ENCODE results near the gene GP1BB.
"Not testable (repeated sequence)": the region's sequence is repeated elsewhere in the genome, so short reads cannot be mapped to it uniquely, and the experiment has no call there.

GP1BB gene

DNA sequence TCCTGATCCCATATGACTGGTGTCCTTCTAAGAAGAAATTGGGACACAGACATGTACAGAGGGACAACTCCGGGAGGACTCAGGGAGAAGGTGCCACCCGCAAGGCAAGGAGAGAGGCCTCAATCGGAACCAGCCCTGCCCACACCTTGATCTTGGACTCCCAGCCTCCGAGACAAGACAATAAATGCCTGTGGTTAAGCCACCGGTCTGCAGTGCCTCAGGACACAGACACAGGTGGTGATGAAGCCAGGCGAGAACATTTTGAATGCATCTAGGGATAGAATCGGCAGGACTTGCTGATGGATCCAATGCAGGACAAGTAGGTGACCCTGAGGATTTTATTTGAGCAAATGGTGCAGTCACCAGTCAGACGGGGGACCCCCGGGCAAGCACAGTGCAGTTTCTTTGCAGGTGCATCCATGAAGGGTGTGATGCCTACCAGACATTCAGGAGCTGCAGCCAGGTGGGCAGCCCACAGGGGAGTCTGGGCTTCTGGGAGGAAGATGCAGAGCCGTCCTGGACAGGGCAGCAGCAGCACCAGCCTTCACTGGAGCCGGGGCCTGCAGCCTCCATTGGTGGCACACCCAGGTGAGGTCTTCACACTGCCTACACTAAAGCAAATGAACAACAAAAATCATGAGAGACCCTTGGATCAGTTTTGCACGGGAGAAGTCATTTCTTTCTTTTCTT is 29.2 kb upstream of the GP1BB start:
- DNase-seq: no peak

DNA sequence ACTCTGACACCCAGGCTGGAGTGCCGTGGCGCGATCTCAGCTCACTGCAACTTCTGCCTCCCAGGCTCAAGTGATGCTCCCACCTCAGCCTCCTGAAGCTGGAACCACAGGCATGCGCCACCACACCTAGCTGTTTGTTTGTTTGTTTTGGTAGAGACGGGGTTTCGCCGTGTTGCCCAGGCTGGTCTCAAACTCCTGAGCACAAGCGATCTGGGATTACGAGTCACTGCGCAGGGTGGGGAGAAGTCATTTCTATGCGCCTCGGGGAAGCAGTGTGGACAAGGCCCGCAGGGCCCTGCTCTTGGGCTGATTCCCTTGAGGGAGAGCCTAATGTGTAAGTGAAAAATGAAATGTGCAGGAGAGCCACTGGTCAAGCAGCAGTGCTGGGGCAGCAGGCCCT is 28.6 kb upstream of the GP1BB start:
- DNase-seq: no peak

DNA sequence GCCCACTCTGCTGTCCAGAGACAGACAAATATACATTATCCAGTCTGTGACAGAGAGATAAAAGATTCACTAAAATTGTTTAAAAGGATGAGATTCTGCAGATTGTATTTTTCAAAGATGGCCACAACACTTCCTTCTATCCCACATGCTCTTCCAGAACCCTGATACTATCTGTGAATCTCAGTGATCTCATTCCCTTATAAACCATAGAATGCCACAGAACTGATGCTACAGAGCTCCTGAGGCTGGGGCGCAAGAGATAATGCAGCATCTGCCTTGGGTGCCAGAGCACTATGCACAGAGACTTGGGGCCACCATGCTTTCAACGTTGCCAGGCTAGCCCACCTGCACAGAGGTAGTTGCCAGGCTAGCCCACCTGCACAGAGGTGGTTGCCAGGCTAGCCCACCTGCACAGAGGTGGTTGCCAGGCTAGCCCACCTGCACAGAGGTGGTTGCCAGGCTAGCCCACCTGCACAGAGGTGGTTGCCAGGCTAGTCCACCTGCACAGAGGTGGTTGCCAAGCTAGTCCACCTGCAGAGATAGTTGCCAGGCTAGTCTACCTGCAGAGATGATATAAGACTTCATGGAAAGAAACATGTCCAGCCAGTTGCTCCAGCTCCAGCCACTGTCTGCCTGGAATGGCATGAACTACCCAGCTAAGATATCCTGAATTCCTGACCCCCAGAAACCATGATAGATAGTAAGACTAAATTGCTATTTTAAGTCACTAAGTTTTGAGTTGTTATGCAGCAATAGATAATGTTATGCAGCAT is 26.6 kb upstream of the GP1BB start:
- DNase-seq: no peak

DNA sequence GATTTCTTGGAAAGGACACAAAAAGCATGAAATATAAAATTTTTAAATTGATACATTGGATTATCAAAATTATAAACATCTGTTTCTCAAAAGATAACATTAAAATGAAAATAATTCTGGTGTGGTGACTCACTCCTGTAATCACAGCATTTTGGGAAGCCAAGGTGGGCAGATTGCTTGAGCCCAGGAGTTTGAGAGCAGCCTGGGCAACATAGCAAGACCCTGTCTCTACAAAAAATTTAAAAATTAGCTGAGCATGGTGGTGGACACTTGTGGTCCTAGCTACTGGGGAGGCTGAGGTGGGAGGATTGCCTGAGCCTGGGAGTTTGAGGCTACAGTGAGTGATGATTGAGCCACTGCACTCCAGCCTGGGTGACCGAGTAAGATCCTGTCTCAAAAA is 25.5 kb upstream of the GP1BB start:
- not testable (repeated sequence) for DNase-seq

DNA sequence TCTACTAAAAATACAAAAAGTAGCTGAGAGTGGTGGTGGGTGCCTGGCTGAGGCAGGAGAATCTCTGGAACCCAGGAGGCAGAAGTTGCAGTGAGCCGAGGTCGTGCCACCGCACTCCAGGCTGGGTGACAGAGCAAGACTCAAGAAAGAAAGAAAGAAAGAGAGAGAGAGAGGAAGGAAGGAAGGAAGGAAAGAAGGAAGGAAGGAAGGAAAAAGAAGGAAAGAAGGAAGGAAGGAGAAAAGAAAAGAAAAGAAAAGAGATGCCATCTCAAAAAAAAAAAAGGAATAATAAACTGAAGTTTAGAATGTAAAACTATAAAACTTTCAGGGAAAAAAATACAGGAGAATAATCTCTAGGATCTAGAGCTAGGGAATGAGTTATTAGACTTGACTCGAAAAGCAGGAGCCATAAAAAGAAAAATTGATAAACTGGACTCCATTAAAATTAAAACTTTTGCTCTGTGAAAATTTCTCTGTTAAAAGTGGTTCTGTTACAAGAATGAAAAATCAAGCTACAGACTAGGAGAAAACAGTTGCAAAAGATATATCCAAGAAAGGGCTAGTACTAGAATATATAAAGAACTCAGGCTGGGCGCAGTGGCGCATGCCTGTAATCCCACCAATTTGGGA is 22.4 kb upstream of the GP1BB start:
- no peak for DNase-seq

DNA sequence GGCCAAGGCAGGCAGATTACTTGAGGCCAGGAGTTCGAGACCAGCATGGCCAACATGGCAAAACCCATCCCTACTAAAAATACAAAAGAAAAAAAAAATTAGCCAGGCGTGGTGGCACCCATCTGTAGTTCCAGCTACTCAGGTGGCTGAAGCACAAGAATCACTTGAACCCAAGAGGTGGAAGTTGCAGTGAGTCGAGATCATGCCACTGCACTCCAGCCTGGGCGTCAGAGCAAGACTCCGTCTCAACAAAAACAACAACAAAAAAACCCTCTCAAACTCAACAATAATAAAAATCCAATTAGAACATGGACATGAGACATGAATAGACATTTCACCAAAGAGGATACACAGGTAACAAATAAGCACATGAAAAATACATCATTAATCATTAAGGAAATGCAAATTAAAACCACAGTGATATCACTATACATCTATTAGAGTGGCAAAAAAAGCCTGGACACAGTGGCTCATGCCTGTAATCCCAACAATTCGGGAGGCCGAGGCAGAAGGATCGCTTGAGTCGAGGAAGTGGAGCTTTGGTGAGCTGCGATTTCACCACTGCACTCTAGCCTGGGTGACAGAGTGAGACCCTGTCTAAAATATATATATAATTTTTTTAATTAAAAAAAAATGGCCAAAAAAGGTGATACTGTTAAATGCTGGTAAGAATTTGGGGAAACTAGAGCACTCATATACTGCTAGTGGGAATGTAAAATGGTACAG is 21.8 kb upstream of the GP1BB start:
- DNase-seq: no peak

DNA sequence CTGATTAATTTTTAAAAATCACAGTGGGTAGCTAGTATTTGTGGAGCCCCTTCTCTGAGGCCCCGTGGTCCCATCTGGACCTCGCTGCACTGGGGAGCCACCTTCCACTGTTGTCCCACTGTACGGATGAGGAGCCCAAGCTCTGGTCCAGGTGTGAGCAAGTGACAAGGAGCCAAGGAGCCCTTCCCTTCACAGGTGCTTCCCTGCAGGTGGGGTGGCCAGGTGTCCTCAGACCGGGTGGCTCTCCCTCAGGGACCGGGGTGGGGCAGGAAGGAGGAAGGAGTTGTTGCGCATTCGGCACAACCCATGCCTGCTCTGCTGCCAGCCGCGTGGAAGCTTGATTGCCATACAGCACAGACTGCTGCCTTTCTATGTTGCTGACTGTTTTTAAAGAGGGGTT is 19.5 kb upstream of the GP1BB start:
- no peak for DNase-seq

DNA sequence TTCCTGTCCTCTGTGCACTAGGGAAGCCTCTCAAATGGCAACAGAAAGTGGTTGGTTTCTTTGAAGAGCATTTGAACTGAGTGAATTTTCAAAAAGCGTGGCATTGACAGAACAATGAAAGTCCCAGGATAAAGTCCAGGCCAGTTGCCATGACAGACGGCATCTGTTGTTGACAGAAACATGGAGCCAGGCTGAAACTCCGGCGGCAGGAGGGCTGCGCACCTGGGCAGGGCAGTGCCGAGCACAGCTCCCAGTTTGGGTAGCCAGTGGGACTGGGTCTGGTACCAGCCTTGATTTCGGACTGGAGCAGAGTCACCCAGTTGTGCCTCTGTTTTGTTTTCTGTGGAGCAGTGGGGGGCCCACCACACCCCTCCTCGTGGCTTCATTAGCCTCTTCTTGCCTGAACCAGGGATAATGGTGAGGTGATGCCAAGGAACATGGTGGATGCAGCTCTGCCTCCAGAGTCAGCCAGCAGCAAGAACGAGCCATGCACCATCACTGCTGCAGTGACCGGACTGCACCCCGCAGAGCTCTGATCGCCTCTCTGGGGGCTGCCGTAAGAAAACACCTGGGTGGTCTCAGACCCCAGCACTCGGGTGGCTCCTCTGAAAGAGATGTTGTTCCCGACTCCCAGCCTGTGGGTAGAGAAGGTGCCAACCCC is 18.9 kb upstream of the GP1BB start:
- no peak for DNase-seq

DNA sequence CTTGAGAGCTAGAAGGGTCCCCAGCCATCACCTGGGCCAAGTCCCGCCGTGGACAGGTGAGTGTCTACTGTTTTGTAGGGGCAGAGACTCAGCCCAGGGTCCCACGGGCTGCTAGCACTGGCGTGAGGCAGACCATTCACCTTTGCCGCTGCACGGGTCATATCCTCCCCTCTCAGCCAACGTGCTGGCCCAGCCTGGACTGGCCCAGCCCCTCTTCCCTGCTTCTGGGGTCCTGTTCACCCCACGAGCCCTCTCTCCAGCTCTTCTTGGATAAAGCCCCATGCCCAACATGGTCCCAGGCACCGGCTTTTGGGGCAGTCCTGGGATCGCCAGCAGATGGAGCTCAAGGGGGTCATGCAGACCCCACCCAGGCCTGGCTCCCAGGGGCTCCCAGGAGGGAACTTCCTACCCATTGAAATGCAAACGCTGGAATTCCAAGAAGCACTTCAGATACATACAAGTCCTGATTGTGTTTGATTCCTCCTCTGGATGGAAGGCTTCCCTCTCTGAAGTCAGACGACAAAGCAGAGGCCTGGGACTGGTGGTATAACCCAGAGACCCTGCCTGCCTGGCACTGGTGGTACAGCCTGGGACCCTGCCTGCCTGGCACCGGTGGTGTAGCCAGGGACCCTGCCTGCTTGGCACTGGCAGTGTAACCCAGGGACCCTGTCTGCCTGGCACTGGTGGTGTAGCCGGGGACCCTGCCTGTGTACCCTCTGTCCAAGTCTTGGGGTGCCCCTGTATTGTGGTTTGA is 18.0 kb upstream of the GP1BB start:
- DNase-seq: no peak

DNA sequence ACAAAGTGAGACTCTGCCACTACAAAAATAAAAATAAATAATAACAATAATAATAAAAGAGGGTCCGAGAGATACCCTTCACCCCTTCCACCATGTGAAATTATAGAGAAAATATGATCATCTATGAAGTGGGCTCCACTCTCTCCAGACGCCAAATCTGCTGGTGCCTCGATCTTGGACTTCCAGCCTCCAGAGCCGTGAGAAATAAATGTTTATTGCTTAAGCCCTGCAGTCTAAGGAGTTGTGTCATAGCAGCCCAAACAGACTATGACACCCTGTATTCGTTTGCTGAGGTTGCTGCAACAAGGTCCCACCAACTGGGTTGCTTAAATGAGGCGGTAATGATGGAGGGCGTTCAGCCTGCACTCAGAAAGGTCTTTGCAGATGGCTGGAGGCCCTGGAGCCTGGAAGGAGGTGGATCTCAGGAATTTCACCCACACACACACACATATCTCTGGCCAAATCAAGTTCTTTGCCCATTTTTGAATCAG is 16.6 kb upstream of the GP1BB start:
- no peak for DNase-seq

DNA sequence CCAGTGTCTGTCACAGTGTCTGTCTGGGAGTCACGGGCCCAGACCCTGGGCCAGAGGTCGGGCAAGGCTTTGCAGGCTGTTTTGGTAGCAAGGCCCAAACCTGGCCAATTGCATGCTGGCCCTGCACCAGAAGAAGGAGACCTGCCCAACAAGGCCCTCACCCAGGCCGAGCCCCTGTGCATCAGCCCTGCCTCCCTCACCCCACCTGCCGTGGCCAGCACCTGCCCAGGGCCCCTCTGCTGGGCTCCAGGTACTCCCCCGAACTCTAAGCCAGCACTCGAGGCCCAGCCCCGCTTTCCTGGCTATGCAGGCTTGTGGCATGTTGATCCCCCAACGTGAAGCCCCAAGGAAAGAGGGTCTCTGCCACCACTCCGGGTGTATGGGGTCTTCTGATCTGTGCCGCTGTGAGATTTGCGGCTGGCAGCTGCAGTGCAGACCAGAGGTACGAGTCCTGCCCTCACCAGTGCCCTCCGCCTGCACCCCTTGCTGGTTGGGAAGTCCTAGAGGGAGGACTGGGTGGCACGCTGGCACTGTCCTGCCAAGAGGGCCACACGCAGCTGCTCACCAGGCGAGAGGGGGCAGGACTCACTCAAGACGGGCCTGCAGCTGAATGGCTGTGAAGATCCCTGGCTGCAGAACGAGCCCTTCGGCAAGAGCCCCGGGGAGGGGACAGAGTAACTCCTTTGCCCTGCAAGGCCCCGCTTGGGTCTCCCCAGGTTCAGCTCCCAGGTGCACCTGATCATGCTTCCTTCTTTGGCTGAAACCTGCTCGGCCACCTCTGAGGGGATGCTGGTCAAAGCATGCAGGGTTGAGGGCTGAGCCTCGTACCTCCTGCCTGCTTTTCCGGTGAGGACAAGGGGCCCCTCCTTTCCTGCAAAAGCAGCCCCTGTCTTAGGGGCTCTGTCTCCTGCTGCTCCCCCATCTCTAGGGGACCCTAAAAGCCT is 15.7 kb upstream of the GP1BB start:
- no peak for DNase-seq

DNA sequence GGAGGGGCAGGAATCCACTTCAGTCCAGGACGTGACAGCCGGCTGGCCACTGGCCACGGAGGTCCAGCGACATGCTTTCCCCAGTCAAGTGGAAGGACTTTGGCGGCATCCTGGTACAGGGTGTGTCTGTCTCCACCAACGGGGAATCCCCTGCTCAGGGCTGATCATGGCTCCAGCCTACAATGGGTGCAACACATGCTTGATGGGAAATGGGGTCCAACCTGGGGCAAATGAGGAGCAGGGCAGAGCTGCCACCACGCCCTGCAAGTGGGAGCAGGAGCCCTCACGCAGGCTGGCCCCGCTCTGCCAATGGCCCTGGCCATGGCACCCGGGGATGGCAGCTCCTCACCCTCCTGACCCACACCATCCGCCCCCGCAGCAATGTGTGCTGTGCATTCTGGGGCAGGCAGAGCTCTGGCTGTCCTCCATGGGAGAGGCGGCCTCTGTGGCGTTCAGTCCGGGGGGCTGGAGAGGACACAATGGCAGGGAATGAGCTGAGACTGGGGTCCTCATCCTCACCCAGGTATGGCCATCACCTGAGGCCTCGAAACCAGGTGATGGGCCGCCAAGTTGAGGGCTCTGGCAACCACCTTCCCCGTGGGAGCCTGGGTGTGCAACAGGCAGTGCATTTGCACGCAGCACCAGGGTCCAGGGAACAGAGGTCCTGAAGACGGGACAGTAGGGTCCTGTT is 14.9 kb upstream of the GP1BB start:
- no peak for DNase-seq

DNA sequence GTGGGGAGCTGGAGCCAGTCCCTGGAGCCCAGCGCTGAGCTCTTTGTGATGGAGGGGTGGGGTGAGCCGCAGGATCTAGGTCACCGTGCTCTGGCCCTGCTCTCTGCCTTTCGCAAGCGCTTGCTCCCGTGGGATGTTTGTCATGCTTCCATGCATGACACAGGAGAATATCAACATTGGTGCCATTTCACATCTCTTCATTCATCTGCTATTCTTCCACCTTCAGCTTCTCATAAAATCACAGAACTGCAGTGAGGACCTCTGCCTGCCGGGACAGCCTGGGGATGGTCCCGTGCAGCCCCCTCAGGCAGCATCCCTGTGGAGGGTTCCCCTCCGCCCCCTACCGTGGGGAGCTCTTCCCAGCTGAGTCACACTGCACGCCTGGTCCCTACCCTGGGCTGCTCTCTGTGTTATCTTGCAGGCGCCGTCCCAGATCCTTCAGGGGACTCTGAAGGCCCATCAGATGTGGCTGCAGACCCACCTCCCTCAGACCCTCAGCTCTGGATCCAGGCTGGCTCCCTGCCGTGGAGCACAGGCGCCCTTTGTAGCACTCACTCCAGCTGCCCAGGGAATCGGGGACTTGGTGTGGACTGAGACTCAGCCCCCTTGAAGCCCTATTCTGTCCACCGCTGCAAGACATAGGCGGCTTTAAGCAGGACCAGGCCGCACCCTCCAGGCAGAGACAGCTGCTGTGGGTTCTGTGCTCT is 14.1 kb upstream of the GP1BB start:
- DNase-seq: no peak

DNA sequence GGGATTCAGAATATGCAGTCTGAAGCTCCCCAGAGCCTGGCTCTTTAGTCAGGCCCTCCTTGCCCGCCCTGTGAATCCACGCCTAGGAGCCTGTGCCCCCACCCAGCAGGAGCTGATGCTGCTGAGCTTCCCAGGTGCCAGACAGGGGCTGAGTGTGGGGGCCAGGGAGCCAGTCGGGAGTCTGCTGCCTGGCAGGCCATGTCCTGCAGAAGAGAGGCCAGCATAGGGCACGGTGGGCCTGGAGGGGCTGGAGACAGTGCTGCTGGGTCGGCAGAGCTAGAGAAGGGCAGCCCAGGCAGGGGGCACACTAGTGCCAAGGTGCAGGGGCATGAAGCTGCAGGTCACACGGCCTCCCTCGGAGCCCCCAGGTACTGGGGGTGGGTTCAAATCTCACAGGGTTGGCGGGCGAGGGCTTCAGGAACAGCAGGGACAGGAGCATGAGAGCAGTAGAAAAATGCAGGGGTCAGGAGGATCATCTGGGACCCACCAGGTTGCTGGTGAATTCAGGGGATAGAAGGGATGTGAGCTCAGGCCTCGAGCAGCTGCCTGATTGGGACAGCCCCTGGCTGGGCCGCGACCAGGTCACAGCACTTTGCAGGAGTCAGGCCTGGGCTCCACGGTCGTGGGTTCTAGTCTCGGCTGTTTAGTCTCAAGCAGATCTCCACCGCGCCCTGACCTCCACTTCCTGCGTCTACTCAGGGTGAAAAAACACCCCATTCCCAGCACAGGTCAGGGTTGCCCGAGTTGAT is 13.1 kb upstream of the GP1BB start:
- DNase-seq: no peak

DNA sequence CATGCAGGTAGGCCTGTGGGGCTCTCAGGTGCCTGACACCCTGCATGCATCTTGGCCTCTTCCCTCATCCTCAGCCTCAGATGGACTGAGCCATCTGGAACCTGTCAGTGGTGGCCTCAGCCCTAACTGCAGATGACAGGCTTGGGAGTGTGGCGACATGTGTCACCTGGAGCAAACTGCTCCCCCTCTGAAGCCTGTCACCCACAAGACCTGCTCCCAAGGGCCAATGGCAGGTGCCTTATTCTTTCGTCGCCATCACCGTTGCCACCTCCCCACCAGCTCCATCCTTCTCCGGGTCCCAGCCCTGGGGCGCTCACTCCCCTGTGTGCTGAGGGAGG is 12.6 kb upstream of the GP1BB start:
- no peak for DNase-seq

DNA sequence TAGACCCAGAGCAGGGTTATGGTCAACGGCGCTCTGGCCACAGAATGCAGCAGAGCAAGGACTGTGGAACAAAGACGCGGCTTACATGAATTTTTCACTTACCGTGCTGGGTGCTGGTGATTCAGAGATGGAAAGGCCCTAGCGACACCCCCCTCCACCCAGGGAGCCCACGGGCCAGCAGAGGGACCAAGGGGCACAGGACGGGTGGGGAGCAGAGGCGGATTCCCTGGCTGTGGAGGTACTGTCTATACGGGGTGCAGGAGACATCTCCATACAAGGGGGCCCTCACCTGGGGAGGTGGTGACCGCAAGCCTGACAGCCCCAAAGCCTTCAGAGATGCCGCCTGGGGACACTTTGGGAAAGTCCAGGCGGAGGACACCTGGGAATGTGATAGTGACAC is 10.1 kb upstream of the GP1BB start:
- DNase-seq: no peak

DNA sequence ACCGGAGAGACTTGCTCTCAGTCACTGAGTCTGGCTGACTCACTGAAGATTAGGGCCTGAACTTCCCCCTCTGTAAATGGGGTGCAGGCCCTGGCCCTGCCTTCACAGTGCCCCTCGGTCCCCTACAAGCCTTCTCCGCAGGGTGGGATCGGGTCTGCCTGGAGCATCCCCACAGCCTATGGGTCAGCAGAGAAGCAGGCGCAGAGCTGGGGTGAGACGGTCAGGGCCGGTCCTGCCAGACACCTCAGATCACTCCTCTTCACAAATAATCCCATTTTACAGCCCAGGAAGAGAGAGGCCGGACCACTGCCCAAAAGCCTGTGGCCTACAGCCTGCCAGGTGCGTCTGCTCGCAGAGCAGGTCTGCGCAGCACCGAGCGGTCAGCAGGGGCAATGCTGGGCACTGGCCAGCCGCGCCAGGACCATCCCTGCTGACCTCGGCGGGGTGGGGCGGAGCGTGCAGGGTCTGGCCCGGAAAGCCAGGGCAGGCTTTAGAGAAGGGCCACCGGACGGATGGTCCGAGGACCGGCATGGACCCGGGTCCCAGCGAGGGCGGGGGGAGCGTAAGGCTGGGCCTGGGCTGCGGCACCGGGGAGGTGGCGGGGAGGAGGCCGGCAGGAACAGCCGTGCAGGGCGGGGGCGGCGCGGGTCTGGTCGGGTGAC is 9.6 kb upstream of the GP1BB start:
- no peak for DNase-seq

All from T-helper 1 cell (primary cell).